HG03575 (cell line): ENCODE measurements around the gene ZFHX2.

ENCODE experiments used
- ATAC-seq: cut with Tn5 transposase; IDR thresholded peaks from one replicate; pipeline ENCODE4 v1.9.1; 2021; ENCODE audit not compliant: unreplicated experiment, insufficient number of reproducible peaks, low FRiP score; ENCODE audit errors: extremely low read depth

ZFHX2 gene

DNA sequence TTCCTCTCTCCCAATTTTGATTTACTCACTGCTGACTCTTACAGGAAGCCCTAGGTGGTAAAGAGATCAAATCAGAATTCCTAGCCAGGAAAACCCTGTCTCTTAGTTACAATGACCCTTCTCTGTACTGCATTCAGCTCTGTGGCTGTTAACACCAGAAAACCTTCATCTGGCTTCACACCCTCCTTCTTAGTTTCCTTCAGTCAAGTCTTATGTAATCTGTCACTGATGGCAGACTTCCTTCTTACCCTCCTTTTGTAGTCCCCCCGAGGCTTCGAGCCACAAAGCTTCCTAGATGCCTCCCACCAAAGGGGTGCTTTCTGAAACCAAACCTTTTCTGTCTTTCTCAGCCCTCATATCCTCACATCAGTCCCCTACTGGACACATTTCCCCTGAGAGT lies 65.5 kb downstream of the ZFHX2 start:
- ATAC-seq: no peak

DNA sequence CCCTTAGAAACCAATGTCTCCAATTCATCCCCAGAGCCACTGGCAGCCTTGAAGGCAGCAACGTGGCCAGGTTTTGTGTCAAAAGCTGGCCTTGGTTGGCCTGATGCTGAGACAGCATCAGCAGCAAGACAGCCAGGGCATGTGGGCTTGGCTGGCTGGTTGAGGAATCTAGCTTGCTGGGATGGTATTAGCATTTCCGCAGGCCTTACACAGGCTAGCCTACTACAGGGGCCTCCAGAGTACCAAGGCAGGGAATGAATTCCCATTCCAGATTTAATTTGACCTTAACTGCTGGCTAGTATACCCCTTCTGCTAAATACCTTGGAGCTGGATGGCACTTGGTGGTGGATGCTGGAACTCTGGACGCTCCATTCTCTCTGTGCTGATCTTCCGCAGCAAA lies 66.2 kb downstream of the ZFHX2 start:
- ATAC-seq: no peak

DNA sequence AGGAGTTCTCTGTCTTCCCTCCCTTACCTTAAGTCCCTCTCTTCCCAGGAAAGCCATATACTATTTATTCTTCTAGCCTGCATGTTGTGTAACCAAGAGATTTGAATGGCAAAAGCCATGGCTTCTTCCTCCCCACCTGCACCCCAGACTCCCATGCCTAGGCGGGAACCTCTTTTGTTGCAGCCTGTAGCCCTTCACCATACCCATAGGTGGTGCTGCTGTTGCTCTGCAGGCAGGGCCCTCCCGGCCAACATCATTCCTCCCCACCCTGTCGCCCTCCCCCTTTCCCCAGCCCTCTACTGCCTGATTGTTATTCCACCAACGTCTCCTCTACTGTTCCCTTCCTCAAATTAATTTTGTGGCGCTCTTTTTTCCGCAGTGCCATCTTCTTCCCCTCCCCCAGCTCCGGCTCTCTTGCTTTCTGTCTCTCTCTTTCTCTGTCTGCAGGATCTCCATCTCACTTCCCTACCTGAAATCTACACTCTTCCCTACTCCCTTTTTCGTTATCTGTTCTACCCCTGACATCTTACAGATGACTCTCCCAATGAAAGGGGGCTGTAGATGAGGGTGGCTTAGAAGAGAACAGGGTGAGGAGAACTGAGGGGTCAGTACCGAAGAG lies 68.2 kb downstream of the ZFHX2 start:
- no peak for ATAC-seq

DNA sequence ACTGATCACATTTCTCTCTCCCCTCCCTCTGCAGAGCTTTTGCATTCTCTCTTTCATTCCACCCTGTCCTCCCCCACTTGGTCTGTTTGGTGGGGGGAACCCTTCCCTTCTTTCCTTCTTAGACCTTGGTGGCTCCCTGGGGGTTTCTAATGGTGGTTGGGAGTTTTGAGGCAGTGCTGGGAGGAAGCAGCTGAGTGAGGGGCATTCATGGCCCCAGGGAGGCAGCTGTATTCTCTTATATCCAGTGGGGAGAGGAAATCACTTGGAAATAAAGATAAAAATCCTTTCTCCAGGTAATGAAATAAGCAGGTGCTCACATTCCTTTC lies 68.8 kb downstream of the ZFHX2 start:
- no peak for ATAC-seq

DNA sequence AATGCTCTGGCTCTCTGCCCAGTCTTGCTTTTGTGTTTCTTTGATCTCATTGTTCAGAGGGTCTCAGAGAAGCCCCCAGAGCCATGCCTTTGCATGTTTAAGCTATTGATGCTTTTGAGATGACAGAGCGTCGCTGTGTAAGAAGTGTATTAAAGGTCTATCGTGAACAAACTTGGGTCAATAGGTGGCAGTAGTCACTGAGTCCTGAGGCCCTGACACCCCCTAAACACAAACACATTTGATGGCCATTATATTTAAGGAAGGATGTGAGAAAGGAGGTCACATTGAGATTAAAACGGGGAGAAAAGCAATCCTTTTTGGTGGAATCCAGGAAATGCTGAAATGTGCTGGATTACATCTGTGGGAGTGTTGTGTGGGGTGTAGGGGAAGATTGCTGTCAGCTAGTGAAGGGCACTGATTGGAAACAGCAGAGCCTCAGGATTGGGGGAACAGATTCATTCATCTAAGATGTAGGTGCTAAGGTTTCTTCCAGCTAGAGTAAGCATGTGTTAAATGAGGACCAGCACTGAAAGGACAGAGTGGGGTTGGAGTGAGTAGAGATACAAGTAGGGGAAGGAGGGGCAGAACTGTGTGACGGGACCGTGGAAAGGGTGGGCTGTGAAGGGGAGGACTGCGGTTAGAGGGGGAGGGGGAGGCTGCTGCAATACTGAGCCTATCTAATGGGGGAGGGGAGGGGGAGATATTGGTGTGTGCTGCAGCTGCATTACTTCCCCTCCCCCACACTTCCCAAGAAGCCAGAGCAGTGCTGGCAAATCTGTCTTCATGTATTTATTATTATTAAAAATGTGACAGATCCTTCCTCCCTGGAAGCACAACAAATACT lies 69.4 kb downstream of the ZFHX2 start:
- ATAC-seq: no peak

DNA sequence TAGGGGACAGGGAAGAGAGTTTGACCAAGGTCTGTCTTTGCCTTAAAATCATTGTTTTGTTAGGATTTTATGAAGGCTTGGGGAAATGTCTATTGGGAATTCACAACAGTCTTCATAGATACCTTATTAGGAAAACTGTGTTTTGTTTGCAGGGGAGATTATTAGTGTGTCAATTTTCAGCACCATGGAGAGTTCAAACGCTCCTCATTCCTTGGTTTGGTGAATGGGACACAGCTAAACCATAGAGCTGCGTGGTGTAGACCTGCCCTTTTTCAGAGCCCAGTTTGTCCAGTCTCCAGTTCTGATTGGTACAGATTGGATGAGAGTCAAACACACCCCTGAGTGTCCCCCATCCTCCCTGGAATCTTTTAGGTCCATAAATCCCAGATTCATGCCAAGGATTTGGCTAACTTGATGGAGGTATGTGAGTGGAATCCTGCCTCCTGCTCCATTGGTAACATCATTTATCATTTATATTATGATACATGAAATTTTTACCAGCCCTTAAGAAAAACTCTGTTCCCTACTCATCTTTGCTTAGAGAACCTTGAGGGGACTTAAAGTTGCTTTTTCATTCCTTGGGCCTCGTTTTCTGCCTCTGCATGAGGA lies 70.1 kb downstream of the ZFHX2 start:
- no peak for ATAC-seq

DNA sequence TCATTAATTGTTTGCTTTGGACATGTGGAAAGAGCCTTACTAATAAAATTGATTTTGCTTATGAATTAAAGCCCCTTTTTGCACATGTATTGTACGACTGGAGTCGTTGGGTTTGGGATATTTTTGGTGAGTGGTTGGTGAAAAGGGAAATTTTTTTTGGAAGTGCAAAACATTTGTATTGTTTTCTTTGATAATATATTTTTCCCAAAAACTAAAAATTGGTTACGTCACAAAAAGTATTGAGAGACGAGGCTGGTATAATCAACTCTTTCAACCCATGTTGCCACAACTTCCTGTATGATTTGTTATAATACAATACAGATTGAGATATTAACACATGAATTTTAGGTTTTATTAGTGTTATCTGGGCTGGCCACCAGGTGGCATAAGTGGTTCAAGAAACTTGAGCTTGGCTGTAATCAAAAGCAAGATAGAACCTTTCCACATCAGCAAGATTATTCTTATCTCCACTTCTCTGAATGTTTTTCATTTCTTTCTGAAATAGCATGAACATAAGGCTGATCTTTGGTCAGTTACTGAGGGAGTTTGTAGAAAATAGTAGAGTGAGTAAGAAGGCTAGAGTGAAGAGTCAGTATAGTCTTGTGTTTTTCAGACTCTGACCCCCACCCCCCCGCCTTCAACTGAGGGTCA lies 73.3 kb downstream of the ZFHX2 start:
- no peak for ATAC-seq

DNA sequence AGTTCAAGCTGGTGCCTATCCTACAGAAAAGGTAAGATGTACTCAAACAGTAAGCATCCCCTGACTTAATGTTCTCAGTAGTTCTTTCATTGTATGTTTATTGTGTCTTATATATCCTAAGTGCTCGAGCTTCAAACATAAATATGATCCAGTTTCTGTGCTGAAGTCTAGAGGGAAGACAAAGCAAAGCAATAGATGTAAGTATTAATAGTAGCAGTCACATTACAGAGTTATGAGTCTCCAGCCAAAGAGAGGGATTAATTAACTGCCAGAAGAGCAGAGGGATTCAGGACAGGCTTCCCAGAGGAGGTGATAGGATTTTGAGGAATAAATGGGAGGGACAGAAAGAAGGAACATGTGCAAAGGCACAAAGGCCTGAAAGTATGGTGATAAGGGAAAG lies 80.6 kb downstream of the ZFHX2 start:
- ATAC-seq: no peak
